Activated gamma-delta T cell treated with Interleukin-2 at 50 U/mL for 16 hours (primary cell): ENCODE results near the gene MYO5B.

Experiments used
- DNase-seq: peaks from one replicate; pipeline ENCODE4 v3.0.0-alpha.2; 2020

MYO5B gene

DNA sequence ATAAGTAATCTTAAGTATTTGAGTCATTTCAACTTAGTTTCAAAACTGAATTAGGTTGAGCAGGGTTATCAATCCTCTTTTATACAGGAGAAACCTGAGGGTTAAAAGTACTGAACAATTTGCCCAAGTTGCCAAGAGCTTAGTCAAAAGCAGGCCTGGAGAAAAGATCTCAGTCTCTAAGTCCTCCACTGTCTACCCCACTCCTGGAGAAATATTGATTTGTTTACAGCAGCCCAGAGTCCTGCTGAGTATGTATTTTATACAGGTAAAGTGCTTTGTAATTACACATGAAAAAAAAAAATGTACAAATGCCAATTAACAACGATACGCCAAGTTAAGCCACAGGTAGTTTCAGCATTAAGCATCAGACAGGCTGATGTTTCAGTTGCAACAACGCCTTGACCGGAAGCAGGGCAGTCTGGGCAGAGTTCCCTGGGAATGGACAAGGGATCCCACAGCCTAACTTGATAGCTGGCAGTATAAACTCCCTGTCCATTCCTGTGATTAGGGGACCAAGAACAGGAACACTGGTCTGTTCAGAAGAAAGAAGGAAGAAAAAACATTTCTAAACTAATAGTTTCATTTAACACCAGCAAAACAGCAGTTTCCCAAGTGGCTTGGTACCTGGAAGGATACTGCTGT is 132.9 kb downstream of the MYO5B start:
- no peak for DNase-seq

DNA sequence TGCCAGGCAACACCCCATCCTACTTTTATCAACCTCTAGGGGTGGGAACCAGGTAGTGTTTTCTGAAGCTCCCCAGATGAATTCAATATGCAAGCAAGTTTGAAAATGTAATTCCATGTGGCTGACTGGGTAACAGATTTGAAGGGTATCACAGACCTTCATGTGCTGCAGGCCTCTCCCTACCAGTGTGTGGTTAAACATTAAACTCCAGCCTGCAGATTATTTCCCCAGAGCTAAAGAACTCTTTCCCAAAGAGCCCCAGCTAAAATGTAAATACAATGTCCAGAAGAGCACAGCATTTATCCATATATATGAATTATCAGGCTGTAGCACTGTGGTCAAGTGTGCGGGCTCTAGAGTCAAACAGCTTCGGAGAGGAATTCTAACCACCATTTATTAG is 134.1 kb downstream of the MYO5B start:
- no peak for DNase-seq

DNA sequence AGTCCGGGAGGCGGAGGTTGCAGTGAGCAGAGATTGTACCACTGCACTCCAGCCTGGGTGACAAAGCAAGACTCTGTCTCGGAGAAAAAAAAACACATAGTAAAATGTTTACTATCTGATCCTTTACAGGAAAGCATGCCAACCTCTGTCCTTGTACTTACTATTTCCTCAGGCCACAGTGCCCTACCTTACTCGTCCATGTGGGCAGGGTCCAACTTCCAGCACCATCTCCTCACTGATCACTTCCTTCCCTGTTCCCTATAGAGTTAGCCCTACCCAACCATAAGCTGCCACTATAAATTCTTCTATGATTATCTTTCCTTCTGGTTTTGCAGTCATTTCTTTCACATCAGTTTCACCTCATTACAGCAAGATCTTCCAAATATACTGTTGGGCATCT is 136.2 kb downstream of the MYO5B start:
- DNase-seq, result no peak

DNA sequence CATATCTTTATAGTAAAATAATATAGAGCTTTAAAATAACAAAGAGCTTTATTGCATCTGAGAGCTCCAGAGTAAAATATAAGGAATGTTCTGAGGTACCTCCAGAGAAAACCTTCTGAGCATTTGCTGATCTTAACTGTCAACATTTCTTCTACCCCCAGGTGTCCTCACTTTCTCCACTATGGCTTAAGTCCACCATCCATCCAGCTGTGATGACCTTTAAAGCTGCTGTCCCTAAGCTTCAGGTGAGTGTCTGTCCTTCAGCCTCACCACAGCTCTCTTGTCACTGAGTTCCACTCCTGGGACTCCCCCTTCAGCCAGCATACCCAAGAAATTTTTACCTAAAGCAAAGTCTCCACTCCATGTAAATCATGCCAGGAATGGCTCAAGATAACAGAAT is 137.9 kb downstream of the MYO5B start:
- DNase-seq, result no peak

DNA sequence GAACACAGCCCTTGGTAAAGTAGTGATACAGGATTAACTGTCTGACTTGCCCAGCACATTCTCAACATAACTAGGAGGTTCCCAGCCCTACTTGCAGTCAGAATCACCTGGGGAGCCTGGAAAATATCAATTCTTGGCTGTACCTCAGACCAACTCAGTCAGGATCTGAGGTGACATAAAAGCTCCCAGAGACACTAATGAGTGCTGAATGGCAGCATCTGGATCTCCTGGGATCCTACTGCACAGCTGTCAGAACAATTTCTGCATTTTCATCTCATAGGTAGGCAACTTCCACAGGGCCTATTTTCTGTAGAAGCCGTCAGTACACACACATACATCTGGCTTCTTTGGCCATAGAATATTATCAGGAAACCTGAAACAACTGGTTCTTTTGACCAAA is 138.8 kb downstream of the MYO5B start:
- no peak for DNase-seq

DNA sequence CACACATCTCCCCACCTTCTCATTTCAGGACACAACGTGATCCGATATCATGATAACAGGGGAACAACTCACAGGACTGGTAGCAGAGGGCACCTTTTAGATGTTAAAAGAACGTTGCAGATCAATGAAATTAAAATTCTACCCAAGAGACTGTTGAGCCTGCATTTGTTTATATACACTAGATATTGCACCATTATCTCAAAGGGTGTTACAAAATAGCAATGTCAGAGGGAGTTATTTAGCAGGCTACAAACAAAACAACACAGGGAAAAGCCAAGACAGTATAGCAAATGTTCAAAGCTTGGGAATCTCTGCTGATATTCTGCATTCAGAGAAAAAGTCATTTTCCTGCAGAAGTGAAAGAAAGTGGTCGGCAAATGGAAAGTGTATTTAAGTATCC is 139.5 kb downstream of the MYO5B start:
- no peak for DNase-seq

DNA sequence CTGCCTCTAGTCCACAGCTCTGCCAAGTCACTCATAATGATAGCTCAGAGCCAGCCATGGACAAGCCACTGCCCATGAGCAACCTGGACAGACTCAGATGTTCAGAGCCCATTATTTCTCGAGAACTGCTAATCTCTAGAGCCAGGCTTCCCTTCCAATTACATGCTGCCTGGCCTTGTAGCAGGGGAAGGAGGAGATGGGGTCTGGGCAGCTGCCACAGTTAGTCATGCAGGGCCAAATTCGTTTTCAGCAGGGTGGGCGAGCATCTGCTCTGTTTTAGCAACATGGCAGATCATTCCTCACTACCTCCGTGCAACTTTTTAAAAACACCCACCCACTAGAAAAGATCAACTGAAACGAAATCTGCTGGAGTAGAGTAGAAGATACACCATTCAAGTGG is 141.8 kb downstream of the MYO5B start:
- DNase-seq, result no peak

DNA sequence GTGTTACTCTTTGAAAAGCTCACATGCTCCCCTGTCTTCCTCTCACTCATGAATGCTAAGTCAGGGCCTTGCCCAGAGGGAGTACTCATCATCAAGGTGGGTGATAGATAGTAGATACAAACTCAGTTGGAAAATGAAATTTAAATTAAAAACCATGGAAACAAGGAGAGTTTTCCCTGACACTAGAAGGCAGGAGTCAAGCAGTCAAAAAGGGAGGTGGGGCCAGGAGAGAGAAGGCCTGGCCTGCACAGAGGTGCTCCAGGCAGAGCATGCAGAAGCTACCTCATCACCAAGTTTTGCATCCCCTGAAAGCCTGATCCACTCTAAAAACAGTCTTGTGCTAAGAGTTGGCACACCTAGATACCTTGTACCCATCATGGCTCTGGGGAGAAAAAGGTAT is 143.7 kb downstream of the MYO5B start:
- no peak for DNase-seq

DNA sequence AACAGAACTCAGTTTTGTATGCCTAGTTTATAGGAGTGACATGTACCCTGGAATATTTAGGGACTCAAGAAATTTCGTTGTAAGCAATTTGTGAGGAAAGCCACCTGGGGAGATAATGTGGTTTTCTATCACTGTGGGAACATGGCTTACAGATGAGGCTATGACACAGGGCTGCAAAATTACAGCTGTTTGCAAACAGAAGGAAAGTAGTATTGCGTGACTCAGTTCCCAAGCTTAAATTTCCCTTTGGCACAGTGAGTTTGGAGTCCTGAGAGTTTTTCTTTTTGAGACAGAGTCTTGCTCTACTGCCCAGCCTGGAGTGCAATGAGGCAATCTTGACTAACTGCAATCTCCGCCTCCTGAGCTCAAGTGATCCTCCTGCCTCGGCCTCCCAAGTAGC is 149.8 kb downstream of the MYO5B start:
- no peak for DNase-seq

DNA sequence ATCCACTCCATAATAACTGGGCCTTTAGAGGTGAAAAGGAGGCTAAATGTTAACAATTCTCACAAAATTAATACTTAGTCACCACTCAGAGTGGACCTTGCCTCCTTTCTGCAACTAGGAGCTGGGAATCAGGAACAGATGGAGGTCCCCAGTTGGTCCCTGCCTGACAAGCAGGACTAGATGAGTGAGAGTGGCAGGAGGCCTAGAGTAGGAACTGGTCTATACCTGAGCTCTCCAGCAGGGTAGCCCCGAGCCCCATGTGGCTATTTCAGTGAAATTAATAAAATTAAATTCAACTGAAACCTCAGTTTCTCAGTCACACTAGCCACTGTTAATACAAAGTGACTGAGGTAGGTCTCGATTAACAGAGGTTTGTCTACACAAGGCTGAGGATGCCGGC is 150.5 kb downstream of the MYO5B start:
- DNase-seq, result no peak

DNA sequence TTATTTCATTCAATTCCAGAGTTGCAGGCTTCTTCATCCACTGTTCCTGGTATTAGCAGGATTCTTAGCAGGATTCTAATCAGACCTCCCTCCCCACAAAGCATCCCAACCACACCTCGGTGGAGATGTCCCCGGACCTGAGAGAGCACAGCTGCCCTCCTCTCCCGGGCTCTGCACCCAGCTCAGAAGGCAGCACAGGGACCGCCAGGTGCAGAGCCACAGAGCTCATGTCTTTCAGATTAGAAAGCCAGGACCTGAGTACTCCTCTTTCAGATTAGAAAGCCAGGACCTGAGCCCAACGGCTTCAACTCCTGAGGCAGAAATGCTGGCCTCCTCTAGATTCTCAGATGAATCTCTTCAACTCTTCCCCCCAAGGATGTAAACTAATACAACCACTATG is 152.3 kb downstream of the MYO5B start:
- DNase-seq, result no peak

DNA sequence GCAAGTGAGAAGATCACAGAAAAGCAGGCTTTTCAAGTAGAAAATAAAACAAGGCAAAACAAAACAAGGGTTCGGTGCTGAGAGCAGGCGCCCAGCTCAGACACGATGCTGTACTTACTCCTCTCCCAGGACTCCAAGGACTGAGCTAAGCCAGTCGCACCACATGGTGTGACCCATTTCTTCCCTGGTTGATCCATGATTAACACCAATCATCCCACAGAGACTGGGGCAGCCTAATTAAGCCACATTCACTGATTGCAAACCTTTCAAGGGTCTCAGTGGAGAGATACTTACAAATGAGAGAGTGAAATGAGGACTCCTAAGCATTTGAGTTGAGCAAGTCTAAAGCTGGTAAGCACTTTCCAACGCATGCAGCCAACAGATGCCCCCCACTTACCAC is 155.2 kb downstream of the MYO5B start:
- DNase-seq, result no peak

DNA sequence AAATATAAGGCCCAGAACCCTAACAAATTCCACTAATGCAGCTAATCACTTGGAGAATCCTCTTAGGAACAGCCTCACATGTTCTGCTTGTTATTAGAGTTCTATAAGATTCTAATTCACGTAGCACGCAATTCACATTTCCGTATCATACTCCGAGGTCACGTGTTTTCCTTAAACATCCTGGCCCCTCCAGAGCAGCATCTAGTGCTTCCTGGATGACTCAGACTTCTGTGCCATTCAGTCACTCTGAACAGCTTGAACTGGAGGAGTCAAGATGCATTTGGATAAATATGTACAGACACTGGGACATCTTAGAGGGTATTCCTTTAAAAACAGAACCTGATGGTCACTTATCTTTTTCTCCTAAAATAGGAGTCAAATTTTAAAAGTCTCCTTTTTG is 156.5 kb downstream of the MYO5B start:
- DNase-seq, result no peak

DNA sequence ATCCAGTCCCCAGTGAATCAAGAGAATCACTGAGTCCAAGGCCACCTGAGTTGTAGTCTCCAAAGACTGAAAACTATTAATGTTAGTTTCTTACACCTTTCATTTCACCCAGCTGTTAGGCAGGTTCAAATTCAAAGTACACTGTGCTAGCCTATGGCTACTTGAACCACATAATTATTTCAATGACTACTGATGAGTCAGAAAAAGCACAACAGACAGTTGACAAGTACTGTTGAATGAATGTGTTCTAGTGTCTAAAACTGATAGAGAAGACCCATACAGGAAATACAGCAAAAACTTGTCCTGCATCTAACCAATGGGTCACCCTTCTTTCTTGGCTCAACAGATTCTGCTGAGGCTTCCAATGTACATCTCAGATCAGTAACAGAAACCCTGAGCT is 160.9 kb downstream of the MYO5B start:
- no peak for DNase-seq

DNA sequence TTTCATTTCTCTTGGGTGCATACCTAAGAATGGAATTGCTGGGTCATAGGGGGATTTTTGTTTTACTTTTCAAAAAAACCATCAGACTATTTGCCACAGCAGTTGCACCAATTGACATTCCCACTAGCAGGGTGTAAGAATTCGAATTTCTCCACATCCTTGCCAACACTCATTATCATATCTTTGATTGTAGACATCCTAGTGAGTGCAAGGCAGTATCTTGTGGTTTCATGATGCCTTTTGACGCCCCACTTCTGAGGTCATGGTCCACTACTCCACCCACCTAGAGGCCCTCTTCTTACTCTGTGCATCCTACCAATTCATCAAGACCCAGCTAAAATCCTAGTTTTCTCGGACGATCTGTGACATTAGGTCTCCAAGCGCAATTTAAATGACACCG is 161.9 kb downstream of the MYO5B start:
- DNase-seq, result no peak

DNA sequence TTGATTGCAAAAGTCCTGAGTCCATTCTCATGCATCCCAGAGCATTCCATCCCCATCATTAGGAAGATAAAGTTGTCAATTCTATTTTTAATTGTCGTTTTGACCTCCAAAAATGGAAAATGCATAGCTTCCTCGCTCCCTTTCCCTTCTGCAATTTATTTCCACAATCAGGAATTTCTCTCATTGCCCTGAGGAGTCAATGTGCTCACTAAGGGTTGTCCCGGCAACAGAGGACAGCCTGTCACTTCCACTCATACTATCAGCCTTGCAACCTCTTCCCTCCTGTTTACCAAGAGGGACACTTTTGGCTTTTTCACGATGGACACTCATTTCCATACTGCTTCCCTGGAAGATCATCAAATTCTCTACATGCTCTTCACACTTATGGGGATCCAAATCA is 164.8 kb downstream of the MYO5B start:
- no peak for DNase-seq

DNA sequence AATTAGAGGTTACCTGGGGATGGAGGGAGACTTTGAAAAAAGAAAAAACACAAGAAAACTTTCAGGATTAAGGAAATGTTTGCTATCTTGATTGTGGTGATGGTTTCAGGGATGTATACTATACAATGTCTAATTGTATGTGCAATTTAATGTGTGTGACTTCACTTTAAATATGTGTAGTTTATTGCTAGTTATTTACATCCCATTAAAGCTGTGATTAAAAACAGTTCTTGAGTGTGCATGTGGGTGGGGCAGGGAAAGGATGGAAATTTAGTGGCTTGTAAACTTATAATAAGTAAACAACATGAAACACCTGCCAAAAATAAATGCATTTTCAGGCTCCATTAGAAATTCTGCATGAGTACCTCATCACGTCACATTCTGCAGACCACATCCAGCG is 167.0 kb downstream of the MYO5B start:
- DNase-seq, result no peak

DNA sequence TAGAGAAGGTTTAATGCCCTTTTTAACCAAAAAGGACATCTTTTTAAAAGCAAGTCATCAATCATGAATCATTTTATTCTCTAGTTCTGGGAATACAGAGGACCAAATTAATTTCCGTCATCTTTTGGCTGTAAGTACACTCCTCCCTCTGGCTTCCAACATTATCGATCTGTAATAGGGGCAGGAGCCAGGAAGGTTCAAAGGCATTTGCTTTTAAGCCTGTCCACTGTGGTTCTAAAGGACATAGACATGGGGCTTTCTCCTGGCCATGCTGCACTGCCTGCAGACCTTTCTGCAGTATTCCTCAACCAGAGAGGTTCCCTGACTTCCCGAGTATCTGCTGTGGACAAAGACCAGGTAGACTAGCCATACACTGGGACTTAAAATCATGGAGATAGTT is 170.5 kb downstream of the MYO5B start:
- DNase-seq, result no peak

DNA sequence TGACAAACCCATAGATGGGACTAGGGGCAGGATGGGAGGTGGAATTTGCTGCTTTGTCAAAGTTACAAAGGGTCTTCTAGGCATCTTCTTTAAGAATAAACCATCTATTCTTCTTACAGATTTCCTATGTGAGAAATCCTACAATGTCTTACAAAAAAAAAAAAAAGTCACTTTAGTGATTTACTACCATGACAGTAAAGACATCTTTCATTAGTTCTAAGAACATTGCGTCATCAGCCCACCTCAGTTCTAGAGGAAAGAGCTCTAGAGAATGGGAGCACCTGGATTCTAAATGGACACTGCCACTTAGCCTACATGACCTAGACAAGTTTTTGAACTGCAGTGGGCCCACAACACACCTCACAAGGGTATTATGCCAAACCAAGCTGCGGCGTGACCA is 172.0 kb downstream of the MYO5B start:
- DNase-seq, result no peak

DNA sequence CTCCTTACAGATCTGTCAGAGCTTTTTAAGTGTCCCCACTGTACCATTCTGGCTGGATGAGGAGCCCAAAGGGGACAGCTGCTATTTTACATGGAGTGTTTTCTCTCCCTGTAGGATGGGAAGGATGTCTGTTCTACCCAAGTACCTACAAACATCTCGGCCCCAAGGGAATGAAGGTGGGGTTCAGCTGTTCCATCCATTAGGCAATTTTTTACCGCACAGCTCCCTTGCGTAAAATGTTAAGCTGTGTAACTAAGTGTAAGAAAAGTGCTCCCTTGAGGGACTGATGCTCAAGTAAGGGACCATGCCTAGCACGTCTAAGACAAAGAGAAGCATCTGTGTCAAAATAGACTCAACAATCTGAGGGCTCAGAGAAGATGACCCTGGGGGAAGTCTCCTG is 180.3 kb downstream of the MYO5B start:
- no peak for DNase-seq

DNA sequence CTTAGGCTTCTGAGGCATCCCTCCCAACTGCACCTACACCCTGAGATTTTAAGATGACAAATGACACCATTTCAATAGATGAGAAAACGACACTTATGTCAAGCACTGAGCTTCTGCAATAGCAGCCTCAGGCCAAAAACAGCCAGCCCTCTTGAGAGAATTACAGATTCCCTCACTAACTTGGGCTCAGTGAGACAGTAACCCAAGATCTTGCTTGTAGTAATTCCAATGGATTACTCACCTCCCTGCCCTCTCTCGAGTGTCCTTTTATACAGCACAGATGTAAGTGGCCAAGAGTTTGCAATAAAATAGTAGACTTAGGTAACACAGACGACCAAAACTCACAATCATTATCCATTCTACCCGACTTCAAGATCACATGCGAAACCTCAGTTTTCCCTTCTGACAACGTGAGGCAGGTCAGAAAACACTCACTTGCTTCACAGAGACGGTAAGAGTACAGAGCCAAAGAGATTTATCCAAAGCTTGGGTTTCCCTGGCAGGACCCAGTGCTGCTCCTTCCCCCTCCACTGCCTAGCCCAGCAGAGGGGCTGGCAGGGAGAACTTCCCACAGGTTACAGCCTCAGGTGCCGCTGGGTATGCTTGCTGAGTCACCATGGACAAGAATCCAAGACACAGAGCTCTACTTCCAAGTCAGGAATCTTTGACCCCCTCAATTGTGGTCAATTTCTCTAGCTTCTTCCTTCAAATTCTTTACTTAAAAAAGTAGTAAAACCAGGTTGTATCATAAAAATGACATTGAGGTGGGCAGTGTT is 181.4 kb downstream of the MYO5B start:
- no peak for DNase-seq

DNA sequence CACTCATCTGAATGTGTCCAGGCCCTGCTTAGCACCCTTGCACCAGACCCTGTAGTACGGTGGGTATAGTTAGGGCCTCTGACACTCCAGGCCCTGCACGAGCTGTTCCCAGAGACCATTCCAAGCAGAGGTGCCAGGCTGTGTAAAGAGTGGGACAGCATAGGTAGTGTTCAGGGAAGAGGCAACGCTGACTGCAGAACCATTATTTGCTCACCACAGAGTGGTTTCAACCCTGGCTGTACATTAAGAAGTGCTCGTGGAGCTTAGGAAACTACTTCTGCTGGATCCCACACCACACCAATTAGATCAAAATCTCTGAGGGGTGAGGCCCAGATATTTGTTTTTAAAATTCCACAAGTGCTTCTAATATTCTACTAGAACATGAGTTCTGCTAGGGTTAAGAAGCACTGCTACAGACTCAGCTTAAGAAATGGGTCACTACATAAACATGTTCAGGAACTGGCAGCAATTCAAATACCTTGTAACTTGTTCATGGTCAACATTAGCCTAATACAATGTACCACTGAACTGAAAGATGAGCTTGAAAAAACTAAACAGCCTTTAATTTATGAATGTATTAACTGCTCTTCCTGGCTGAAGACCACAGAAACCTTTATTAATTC is 183.0 kb downstream of the MYO5B start:
- DNase-seq, result no peak

DNA sequence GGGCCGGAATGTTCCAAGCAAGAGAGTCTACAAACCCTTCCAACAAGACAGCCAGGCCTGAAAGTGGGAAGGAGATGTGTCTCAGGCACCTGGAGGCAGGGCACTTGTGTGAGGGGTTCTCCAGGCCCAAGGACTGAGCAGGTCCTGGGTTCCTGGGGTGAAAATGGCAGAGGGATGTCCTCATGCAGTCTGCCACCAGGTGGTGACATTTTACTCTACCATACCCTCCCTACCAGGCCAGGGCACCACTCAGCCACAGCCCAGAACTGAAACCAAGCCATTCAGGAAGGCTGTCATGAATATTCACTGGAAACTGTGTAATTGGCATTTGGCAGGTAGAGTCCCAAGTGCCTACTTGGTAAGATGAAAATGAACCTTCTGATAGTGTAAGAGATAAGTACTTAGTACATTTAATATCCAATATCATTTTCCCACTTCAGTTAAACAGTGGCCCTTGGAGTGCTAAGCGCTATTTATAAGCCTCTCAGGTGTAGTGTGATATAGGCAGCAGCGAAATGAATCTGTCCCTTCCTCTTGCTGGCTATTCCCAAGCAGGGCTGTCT is 185.1 kb downstream of the MYO5B start:
- peak; percentile 8 for DNase-seq

DNA sequence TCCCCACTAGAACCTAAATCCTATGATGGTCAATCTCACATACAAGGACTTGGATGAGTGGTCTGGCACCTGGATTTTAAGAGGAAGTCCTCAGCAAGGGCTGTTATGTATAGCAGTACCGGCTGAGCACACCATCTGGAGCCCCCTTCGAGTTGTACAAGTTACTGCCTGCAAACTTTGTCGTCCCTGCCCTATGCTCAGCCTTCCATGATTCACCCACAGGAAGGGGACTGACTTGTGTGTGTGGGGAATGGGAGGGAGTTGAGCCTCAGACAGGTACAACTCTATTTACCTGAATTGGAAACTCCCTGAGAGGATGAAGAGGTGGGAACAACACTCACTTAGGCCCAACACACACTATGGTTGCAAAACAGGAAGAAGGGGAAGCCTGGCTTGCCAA is 186.6 kb downstream of the MYO5B start:
- no peak for DNase-seq
